HTERT RPE-1 (cell line): ENCODE data around the gene PSMD2.
"Not testable (repeated sequence)": the region's sequence is repeated elsewhere in the genome, so short reads cannot be mapped to it uniquely, and the experiment has no call there.

Experiments used
- in situ Hi-C: fragments of 300-500 bp; cut with MboI; formaldehyde crosslinking; loops from 4 replicates; pipeline ENCODE4 v1.14.3; 2020; ENCODE audit warnings: low sequenced_read_pairs

PSMD2 gene

DNA sequence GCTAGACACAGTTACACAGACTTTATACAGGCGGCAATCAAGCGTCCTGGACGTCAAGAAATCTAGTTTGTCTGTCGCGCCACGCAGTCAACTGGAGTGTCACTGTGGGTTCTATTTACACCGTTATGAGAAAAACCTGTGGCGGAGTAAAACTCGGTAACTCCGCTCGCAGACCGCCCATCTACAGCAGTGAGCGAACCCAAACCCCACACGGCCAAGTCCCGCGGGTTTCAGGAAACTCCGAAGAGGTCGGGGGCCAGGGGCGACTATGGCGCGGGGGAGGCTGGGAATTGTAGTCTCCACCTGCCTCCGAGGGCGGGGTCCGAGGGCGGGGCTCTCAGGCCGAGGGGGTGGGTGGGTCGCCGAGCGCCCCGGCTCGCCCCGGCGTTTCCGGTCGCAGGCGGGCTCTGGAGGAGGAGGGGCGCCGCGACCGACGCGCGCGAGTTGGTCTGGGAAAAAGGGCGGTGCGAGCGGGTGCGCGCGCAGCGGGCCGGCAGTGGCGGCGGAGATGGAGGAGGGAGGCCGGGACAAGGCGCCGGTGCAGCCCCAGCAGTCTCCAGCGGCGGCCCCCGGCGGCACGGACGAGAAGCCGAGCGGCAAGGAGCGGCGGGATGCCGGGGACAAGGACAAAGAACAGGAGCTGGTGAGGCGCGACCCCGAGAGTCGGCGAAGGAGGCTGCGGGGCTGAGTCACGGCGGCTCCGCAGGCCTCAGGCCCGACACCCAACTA lies at the start of gene PSMD2:
TSS of gene PSMD2 (plus strand) at position 483 of the 729 bp plus-strand sequence. CDS start at position 509, 26 bp downstream.
- in situ Hi-C loops, result no loop called here

DNA sequence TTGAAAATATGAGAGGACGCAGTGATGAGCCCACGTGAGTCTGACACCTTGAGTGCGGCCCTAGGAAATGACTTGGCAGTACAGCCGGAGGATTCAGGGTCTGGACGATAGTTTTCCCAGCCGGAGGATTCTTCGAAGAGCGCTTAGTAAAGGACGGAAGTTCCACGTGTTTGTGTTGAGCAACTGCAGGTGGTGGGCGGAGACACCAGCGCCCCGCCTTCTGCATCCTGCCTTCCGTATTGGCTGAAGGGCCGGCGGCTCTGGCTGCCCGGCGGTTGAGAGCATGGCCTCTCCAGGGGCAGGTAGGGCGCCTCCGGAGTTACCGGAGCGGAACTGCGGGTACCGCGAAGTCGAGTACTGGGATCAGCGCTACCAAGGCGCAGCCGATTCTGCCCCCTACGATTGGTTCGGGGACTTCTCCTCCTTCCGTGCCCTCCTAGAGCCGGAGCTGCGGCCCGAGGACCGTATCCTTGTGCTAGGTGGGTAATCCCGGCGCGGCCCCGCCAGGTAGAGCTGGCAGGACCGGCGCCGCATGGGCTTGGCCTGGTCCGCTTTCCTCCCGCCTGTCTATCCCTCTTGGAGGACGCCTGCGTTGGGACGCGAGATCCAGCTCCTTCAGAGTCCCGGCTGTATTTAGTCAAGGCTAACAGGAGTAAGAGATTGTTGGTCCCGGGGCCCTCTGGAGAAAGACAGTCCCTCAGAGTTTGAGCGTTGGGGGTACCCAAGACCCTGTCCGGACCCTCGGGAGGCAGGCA lies 49.5 kb upstream of the PSMD2 start, which contains the start of gene EEF1AKMT4:
TSS of gene EEF1AKMT4 (plus strand) at position 261 of the 755 bp plus-strand sequence. CDS start at position 284, 23 bp downstream.
- in situ Hi-C loops, result no loop called here

DNA sequence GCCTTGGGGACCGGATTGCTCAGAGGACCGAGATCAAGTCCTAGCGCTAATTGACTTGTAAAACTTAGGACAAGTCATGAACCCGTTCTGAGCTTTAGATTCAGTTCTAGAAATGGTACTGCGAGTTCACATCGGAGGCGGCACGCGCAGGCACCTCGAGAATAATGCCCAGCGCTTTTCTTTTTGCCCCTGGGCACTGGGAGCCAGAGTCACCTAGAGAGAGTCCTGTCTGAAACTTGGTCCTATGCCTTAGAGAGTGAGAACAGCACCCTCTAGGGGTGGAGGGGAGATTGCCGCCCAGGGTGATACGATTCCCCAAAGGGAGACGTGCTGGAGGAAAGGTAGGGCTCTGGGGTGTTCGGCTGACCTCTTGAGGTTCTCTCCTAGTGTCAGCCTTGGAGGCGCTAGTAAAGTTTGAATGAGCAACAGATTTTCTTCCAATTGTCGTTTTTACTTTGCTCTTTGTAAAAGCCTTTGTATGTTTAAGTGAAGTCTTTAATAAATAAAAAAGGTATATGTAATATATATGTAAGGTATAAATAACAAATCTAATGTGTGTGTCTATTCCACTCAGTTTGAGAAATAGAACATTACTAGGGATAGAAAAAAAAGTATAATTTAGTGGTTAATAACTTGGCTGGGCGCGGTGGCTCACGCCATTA lies 48.7 kb upstream of the PSMD2 start:
- in situ Hi-C loops, result no loop called here

GRCh38 chr3:184255291-184256039 lies 43.6 kb upstream of the PSMD2 start:
- in situ Hi-C loops, result no loop called here

DNA sequence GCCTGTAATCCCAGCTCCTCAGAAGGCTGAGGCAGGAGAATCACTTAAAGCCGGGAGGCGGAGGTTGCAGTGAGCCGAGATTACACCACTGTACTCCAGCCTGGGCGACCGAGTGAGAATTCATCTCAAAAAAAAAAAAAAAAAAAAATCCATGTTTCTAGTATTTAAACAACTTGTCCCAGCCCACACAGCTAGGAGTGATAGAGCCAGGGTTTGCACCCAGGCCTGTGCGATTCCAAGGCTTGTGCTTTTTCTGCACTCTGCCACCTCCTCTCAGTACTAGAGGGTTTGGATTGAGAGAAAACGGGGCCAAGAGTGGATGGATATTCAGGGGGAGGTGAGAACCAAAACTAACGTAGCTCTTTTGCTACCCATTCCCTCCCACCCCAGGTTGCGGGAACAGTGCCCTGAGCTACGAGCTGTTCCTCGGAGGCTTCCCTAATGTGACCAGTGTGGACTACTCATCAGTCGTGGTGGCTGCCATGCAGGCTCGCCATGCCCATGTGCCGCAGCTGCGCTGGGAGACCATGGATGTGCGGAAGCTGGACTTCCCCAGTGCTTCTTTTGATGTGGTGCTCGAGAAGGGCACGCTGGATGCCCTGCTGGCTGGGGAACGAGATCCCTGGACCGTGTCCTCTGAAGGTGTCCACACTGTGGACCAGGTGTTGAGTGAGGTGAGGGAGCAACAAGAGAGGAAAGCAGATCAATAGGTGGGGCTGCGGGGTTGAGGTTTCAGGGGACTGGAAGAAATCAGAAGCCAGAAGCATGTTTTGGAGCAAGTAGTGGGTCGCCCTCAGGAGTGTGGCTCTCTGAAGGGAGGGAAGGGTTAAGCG lies 41.7 kb upstream of the PSMD2 start:
- in situ Hi-C loops, result no loop called here

DNA sequence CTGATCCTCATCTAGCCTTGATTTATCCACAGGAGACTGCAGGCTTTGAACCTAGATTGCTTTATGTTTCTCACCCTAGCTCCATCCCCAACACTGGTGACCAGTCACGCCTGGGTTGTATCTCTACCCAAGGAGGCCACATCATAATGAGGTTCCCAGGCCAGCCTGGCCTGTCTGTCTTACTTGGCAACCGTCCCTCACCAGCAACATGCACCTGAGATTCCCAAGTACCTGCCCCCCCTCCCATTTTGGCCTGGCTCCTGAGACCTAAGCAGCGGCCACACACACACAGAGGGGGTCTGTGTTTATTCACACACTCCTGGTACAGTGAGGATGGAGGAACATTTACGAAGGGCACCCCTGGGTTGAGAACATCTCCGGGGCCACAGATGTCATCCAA lies 40.1 kb upstream of the PSMD2 start:
- in situ Hi-C loops, result no loop called here

GRCh38 chr3:184259396-184259877 lies 39.6 kb upstream of the PSMD2 start:
- in situ Hi-C loops, result no loop called here

GRCh38 chr3:184259878-184260723 lies 38.9 kb upstream of the PSMD2 start:
- in situ Hi-C loops, result no loop called here

GRCh38 chr3:184260724-184261269 lies 38.2 kb upstream of the PSMD2 start:
- in situ Hi-C loops, result no loop called here

DNA sequence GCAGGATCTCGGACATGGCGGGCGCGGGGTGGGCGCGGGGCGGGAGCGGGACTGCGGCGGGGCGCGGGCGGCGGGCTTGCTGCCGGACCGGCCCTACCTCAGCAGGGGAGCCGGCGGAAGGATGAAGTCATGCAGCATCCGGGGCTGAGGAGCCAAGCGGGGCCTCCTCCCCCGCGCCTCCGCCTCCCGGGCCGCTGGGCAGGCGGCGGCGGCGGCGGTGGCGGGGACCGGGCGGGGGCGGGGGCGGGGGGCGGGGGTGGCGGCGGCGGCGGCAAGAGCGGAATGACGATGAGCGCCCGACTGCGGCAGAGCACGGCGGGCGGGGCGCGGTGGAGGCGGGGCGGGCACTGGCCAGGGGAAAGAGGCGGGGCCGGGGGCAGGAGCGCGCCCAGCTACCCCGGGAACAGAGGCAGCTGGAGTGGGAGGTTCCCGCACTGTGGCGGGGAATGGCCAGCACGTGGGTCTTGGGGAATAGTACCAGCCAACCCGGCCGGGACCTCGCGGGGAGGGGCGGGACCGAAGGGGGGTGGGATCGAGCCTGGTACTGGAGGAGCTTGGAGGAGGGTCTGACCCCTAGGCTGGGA lies 37.7 kb upstream of the PSMD2 start, which contains the start of gene CAMK2N2:
TSS of gene CAMK2N2 (minus strand) at position 284 of the 584 bp plus-strand sequence. CDS start at position 16, 268 bp downstream.
- in situ Hi-C loops, result no loop called here

GRCh38 chr3:184261854-184262763 lies 36.9 kb upstream of the PSMD2 start:
- in situ Hi-C loops, result no loop called here

DNA sequence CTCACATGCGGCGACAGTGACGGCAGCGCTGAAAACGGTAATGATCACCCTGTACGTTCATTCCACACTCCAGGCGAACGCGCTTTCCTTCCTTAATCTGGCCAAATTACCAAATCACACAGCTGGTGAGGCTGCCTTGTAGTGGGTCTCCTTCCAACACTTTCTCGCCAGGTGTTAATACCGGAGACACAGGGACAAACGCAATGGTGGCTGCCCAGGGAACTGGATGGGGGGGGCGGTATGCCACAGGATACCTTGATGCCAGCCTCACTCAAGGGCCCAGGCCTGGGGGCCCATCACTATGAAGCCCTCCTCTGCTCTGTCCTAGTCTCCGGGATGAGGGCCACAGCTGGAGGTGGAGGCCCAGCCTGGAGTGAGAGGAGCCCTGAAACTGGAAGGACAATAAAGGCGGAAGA lies 36.3 kb upstream of the PSMD2 start:
- in situ Hi-C loops, result no loop called here

DNA sequence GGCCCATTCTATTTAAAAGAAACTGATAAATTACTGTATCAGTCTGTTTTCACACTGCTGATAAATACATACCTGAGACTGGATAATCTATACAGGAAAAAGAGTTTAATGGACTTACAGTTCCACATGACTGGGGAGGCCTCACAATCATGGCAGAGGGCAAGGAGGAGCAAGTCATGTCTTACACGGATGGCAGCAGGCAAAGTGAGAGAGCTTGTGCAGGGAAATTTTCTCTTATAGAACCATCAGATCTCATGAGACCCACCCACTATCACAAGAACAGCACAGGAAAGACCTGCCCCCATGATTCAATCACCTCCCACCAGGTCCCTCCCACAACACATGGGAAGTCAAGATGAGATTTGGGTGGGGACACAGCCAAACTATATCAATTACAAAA lies 31.8 kb upstream of the PSMD2 start:
- in situ Hi-C loops, result not testable (repeated sequence)

DNA sequence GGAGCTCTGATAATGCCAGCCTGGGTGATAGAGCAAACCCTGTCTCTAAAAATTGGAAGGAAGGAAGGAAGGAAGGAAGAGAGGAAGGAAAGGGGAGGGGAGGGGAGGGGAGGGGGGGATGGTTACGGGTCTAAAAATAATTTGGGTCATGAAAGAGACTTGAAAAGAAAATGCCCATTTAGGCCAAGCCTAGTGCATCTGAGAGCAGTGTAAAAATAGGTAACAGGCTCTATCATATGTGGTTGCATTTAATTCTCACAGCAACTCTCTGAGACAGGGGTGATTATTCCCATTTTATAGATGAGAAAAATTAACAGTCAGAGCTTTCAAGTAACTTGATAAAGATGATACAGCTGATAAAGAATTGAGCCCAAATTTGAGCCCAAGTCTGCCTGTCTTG lies 26.8 kb upstream of the PSMD2 start:
- in situ Hi-C loops, result no loop called here

- in situ Hi-C loops, result no loop called here
Observed at GRCh38 chr3:184275381-184275701, 23.7 kb upstream of the PSMD2 start.

- in situ Hi-C loops, result no loop called here
Observed at GRCh38 chr3:184275961-184276910, 22.8 kb upstream of the PSMD2 start, which contains the start of gene ECE2. ECE2 (plus strand) TSS chr3:184276022; CDS start chr3:184276154, 132 bp downstream.
